ENCODE data around the gene INTS11. TPM values are rescaled to one million over a fixed set of nuclear protein-coding genes. Genes with fewer than 3 reads are reported as not detected.

INTS11 gene
- total RNA-seq, 6 experiments from 2014 or later, result 35.1 to 52.4 (median 43.5) TPM

GRCh38 chr1:1262071-1262470 lies 62.4 kb downstream of the INTS11 start:
- H3K9me3 ChIP-seq, result no peaks in the 10 kb centered on the region
- ATAC-seq, result no peak
- DNase-seq, result no peak
- H3K36me3 ChIP-seq, result peaks cover 0 to 41% (median 9%) of the 10 kb centered on the region in 4 donors
- H3K4me1 ChIP-seq, result no peaks in the 10 kb centered on the region
- no peaks in the 10 kb centered on the region for H3K27me3 ChIP-seq
- intact Hi-C loops (cut with DNase I), result loop anchor here in 1 of 2 donors (10.0 kb wide), 1 partner anchor 137 kb away; no protein-coding TSS in a partner anchor
- H3K27ac ChIP-seq, result no peak overlapping the region
- WGBS (ENCODE audit: insufficient coverage, low coverage, low lambda C conversion rate, missing lambda C conversion rate), result 100% methylated on average over 1 of the region's 17 CpGs
- no peak overlapping the region for H3K4me3 ChIP-seq
- TF ChIP-seq POLR2A (IDR thresholded peaks at IDR 0.05) (no peak), CTCF (IDR thresholded peaks at IDR 0.05) (no peak)

Small RNAs within 50 kb of the gene (microRNA-seq; reads per million reads assigned to microRNA genes)
- gene MIR6726 (0 to 1.4 reads per million in 2 donors), gene MIR6727 (0 to 0.29 reads per million in 2 donors), gene MIR6808 (0 to 0.64 reads per million in 2 donors)

Small RNAs within 50 kb of the gene (small RNA-seq; reads per million reads assigned to genes)
- 0 reads per million in 2 experiments for gene MIR6726

Other genes starting within 250 kb of the INTS11 start
- 1 to 10 TPM; 4.0 to 7.7 (median 6.4) TPM for gene C1orf159, start 208.6 kb downstream of the INTS11 start, total RNA-seq
- not detected for gene TTLL10, start 150.8 kb downstream of the INTS11 start, total RNA-seq
- under 1 TPM in 2 of 6 experiments, not detected in 4; 0.24 to 0.27 TPM for gene TNFRSF18, start 118.1 kb downstream of the INTS11 start, total RNA-seq
- under 1 TPM in 4 of 6 experiments, not detected in 2; 0.20 to 0.99 (median 0.28) TPM for gene TNFRSF4, start 110.5 kb downstream of the INTS11 start, total RNA-seq
- gene SDF4, start 92.7 kb downstream of the INTS11 start, total RNA-seq, result 100 to 1,000 TPM; 112 to 148 (median 142) TPM
- gene B3GALT6, start 92.4 kb downstream of the INTS11 start, total RNA-seq, result 10 to 100 TPM in 2 of 6 experiments, 1 to 10 TPM in 4; 6.3 to 14.3 (median 7.8) TPM
- gene C1QTNF12, start 77.9 kb downstream of the INTS11 start, total RNA-seq, result 1 to 10 TPM in 4 of 6 experiments, under 1 TPM in 1, not detected in 1; 0.40 to 4.0 (median 1.1) TPM
- gene UBE2J2, start 50.8 kb downstream of the INTS11 start, total RNA-seq, result 10 to 100 TPM; 25.5 to 30.6 (median 26.9) TPM
- 1 to 10 TPM; 1.7 to 6.2 (median 3.4) TPM for gene SCNN1D, start 44.2 kb downstream of the INTS11 start, total RNA-seq
- gene ACAP3, start 16.7 kb downstream of the INTS11 start, total RNA-seq, result 10 to 100 TPM; 20.1 to 28.0 (median 22.0) TPM
- 10 to 100 TPM in 2 of 6 experiments, 1 to 10 TPM in 4; 5.6 to 21.6 (median 8.4) TPM for gene PUSL1, start 16.1 kb downstream of the INTS11 start, total RNA-seq
- gene CPTP, start 142 bp upstream of the INTS11 start, total RNA-seq, result 10 to 100 TPM; 26.9 to 57.7 (median 33.1) TPM
- gene TAS1R3, start 6.6 kb upstream of the INTS11 start, total RNA-seq, result 1 to 10 TPM in 2 of 6 experiments, under 1 TPM in 4; 0.10 to 2.7 (median 0.33) TPM
- gene DVL1, start 24.8 kb upstream of the INTS11 start, total RNA-seq, result 10 to 100 TPM; 32.7 to 54.6 (median 41.2) TPM
- 10 to 100 TPM in 2 of 6 experiments, 1 to 10 TPM in 4; 2.2 to 11.9 (median 3.3) TPM for gene MXRA8, start 33.9 kb upstream of the INTS11 start, total RNA-seq
- 100 to 1,000 TPM in 3 of 6 experiments, 10 to 100 TPM in 3; 70.0 to 140 (median 104) TPM for gene AURKAIP1, start 50.5 kb upstream of the INTS11 start, total RNA-seq
- gene CCNL2, start 74.7 kb upstream of the INTS11 start, total RNA-seq, result 100 to 1,000 TPM in 4 of 6 experiments, 10 to 100 TPM in 2; 80.8 to 127 (median 101) TPM
- gene MRPL20, start 82.6 kb upstream of the INTS11 start, total RNA-seq, result 10 to 100 TPM; 44.1 to 91.2 (median 56.5) TPM
- under 1 TPM; 0.19 to 0.89 (median 0.35) TPM for gene ANKRD65, start 96.6 kb upstream of the INTS11 start, total RNA-seq
- gene VWA1, start 111.0 kb upstream of the INTS11 start, total RNA-seq, result 100 to 1,000 TPM in 1 of 6 experiments, 10 to 100 TPM in 5; 39.5 to 195 (median 78.7) TPM
- 1 to 10 TPM in 4 of 6 experiments, under 1 TPM in 2; 0.74 to 3.1 (median 1.9) TPM for gene ATAD3C, start 125.0 kb upstream of the INTS11 start, total RNA-seq
- gene ATAD3B, start 147.1 kb upstream of the INTS11 start, total RNA-seq, result 10 to 100 TPM in 3 of 6 experiments, 1 to 10 TPM in 3; 8.9 to 15.0 (median 10.2) TPM
- 10 to 100 TPM; 10.8 to 31.7 (median 13.1) TPM for gene ATAD3A, start 187.5 kb upstream of the INTS11 start, total RNA-seq
- gene TMEM240, start 216.0 kb upstream of the INTS11 start, total RNA-seq, result under 1 TPM in 1 of 6 experiments, not detected in 5; 0.40 TPM

Measured in right lobe of liver (tissue), 6 donors.